ENCODE data around the gene KLHL21. TPM values are rescaled to one million over a fixed set of nuclear protein-coding genes. Genes with fewer than 3 reads are reported as not detected.

The KLHL21 gene
- total RNA-seq, 1 experiment from 2014 or later: 27.5 TPM

DNA sequence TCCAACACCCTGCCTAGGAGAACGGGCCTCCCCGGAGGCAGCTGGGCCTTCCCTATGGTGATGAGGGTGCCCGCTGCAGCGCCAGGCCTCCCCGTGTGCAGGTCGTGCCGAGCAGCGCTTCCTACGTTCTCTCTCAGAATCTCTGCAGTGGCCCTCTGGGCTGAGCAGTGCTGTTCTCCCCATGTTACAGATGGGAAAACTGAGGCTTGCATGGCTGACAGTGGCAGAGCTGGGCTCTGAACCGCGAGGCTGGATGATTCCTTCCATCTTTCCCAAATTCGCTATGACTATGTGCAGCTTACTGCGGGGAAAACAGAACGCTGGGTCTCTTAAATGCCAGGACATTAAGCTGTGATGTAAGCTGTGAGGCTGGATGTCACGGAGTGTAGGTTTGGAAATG, 8.9 kb downstream of the KLHL21 start:
- H3K4me1 ChIP-seq (ENCODE audit: control insufficient read depth in 1 of 2, insufficient read depth in 2 of 2, low read length in 2 of 2): no peaks in the 10 kb centered on the region
- no peak for ATAC-seq
- no peak for TF ChIP-seq ATF3 (IDR thresholded peaks at IDR 0.05)
- no peak for TF ChIP-seq SRF (IDR thresholded peaks at IDR 0.05; ENCODE audit: low read depth)
- no peak for TF ChIP-seq YY1 (IDR thresholded peaks at IDR 0.05; ENCODE audit: extremely low read depth, insufficient replicate concordance, low read depth, low read length)
- TF ChIP-seq EZH2phosphoT487 (IDR thresholded peaks at IDR 0.05; ENCODE audit: borderline replicate concordance): no peak
- no peak for TF ChIP-seq ZNF274 (IDR thresholded peaks at IDR 0.05; ENCODE audit: low read depth, low read length)
- TF ChIP-seq POLR2AphosphoS5 (IDR thresholded peaks at IDR 0.05; ENCODE audit: low read depth, low read length): no peak
- TF ChIP-seq REST (IDR thresholded peaks at IDR 0.05; ENCODE audit: low read depth): no peak
- TF ChIP-seq TCF7L2 (IDR thresholded peaks at IDR 0.05; ENCODE audit: borderline replicate concordance, extremely low read depth, insufficient read depth, insufficient read length): no peak
- H3K4me3 ChIP-seq (replicated peaks in 1 of 2; ENCODE audit: low read depth in 1 of 2, low read length in 2 of 2): no peak overlapping the region
- POLR2A ChIA-PET: no interaction called here
- no peak overlapping the region for H2AFZ ChIP-seq (ENCODE audit: low read depth, low read length, poor library complexity, severe bottlenecking)
- H3K9me2 ChIP-seq (ENCODE audit: insufficient read depth): no peaks in the 10 kb centered on the region
- DNase-seq (ENCODE audit: low read depth, low spot score): no peak
- no peak overlapping the region for H3K4me2 ChIP-seq (ENCODE audit: low read length)
- H4K20me1 ChIP-seq (ENCODE audit: insufficient read depth): peaks cover 9% of the 10 kb centered on the region; the same call in 1 of the 2 replicates
- peaks cover 27 to 76% of the 10 kb centered on the region in 2 experiments for H3K36me3 ChIP-seq (ENCODE audit: control insufficient read depth in 1 of 2, insufficient read depth in 2 of 2, low read length in 2 of 2)
- intact Hi-C loops (cut with micrococcal nuclease): no loop called here
- H3K27me3 ChIP-seq (ENCODE audit: insufficient read depth, low read length): no peaks in the 10 kb centered on the region
- H3K9me3 ChIP-seq (ENCODE audit: control insufficient read depth in 1 of 2, insufficient read depth in 1 of 2, low read depth in 1 of 2, low read length in 2 of 2): no peaks in the 10 kb centered on the region
- no peak overlapping the region for H3K9ac ChIP-seq (ENCODE audit: low read length)
- RAD21 ChIA-PET (ENCODE audit: low non-redundant PET in 1 of 2, low total read pairs in 2 of 2, uncharacterized antibody in 2 of 2, unreplicated experiment in 2 of 2): no interaction called here
- H3K27ac ChIP-seq (ENCODE audit: low read depth, low read length): no peak overlapping the region
- no TSS peak for BruUV-seq (replicated peaks)
- CTCF ChIA-PET: no interaction called here
- peaks cover 64% of the 10 kb centered on the region for H3K79me2 ChIP-seq (ENCODE audit: insufficient read depth, low read length)
